Fibroblast of lung (primary cell): Measurements from ENCODE around the gene SOX12. TPM values are rescaled to one million over a fixed set of nuclear protein-coding genes. Genes with fewer than 3 reads are reported as not detected.

Experiments used
- DNase-seq, 2 donors: peaks; one replicate each; pipeline versions ENCODE4 v3.0.0 to v3.0.0-alpha.2; 2010; ENCODE audit warnings: low read depth in 2 of 2
- H2AFZ ChIP-seq: 2 replicates; pipeline ENCODE4 v1.5.1; 2012; ENCODE audit warnings: low read length, control low read depth, inconsistent platforms
- H3K27ac ChIP-seq: 2 replicates; pipeline ENCODE4 v1.5.1; 2011; ENCODE audit warnings: low read length, control low read depth; ENCODE audit not compliant: insufficient read depth
- H3K27me3 ChIP-seq: 2 replicates; pipeline ENCODE4 v1.5.1; 2011; ENCODE audit warnings: mild to moderate bottlenecking, low read length; ENCODE audit not compliant: control insufficient read depth, insufficient read depth
- H3K36me3 ChIP-seq: 2 replicates; pipeline ENCODE4 v1.5.1; 2011; ENCODE audit warnings: low read length; ENCODE audit not compliant: control insufficient read depth, insufficient read depth
- H3K4me1 ChIP-seq: 2 replicates; pipeline ENCODE4 v1.5.1; 2011; ENCODE audit warnings: low read length; ENCODE audit not compliant: control insufficient read depth, insufficient read depth; ENCODE audit errors: extremely low read depth
- H3K4me2 ChIP-seq: 2 replicates; pipeline ENCODE4 v1.5.1; 2011; ENCODE audit warnings: low read length, control low read depth; ENCODE audit not compliant: insufficient read depth; ENCODE audit errors: extremely low read depth
- H3K4me3 ChIP-seq, 4 experiments: fragments of 200-600 bp in 1 of 4; sonication (generic) in 1 of 4; replicated peaks in 1 of 4; 2 replicates each; pipeline ENCODE4 v1.5.1; 2011 to 2016; ENCODE audit warnings: low read length in 4 of 4, low read depth in 3 of 4, mild to moderate bottlenecking in 3 of 4, control low read depth in 2 of 4, inconsistent platforms in 1 of 4, mixed read lengths in 1 of 4; ENCODE audit not compliant: insufficient read depth in 1 of 4; ENCODE audit errors: control extremely low read depth in 1 of 4
- H3K79me2 ChIP-seq: 2 replicates; pipeline ENCODE4 v1.5.1; 2012; ENCODE audit warnings: mild to moderate bottlenecking, low read length, inconsistent platforms; ENCODE audit not compliant: control insufficient read depth, insufficient read depth
- H3K9ac ChIP-seq: 2 replicates; pipeline ENCODE4 v1.5.1; 2011; ENCODE audit warnings: mild to moderate bottlenecking, low read length, control low read depth; ENCODE audit not compliant: insufficient read depth
- H3K9me3 ChIP-seq: 2 replicates; pipeline ENCODE4 v1.5.1; 2012; ENCODE audit warnings: low read depth, low read length; ENCODE audit not compliant: control insufficient read depth, insufficient read depth
- H4K20me1 ChIP-seq: 2 replicates; pipeline ENCODE4 v1.5.1; 2011; ENCODE audit warnings: low read length; ENCODE audit not compliant: control insufficient read depth, insufficient read depth; ENCODE audit errors: extremely low read depth
- CTCF ChIP-seq, 2 donors: IDR thresholded peaks in 1 of 2; conservative IDR thresholded peaks in 1 of 2; 1 replicate in 1 of 2; 2 replicates in 1 of 2; pipeline ENCODE4 v1.5.1; 2011 to 2012; ENCODE audit warnings: low read length in 2 of 2, control low read depth in 1 of 2, inconsistent platforms in 1 of 2, low read depth in 1 of 2, mild to moderate bottlenecking in 1 of 2
- EZH2 ChIP-seq: IDR thresholded peaks from 2 replicates; pipeline ENCODE4 v1.5.1; 2012; ENCODE audit warnings: low read length, control low read depth, mild to moderate bottlenecking; ENCODE audit errors: missing control alignments
- polyA minus RNA-seq: library from RNA; depleted of rRNA, polyadenylated mRNA; stranded (reverse); fragments of >200 nt; gene quantifications from 2 replicates; pipeline ENCODE4 v1.2.3, GENCODE V29; 2011; ENCODE audit warnings: low replicate concordance
- polyA plus RNA-seq, 2 donors: library from polyadenylated mRNA; depleted of rRNA in 1 of 2; stranded (reverse) in 1 of 2; unstranded in 1 of 2; fragments of >200 nt; gene quantifications; 2 replicates each; pipeline ENCODE4 v1.2.1, GENCODE V29; 2011 to 2012; ENCODE audit warnings: missing spikeins in 1 of 2
- total RNA-seq: library from RNA; depleted of rRNA; stranded (reverse); fragments of >200 nt; gene quantifications from 2 replicates; pipeline ENCODE4 v1.2.1, GENCODE V29; 2014

SOX12 gene
- total RNA-seq (5.6 and 7.3 TPM in 2 replicates), polyA plus RNA-seq (4.0 and 4.7 TPM in 2 replicates), polyA minus RNA-seq (6.5 and 6.6 TPM in 2 replicates)
- polyA plus RNA-seq (2012): 14.3 and 15.4 TPM in 2 replicates

GRCh38 chr20:325045-325888 is at the start of gene SOX12:
TSS of gene SOX12 (plus strand) at chr20:325552. CDS start at chr20:325925, 373 bp downstream.
- no peak for TF ChIP-seq EZH2
- TF ChIP-seq CTCF (conservative IDR thresholded peaks at IDR 0.05 in 1 of 2, IDR thresholded peaks at IDR 0.05 in 1 of 2; ENCODE audit: low read depth in 1 of 2, low read length in 2 of 2): no peak
- Histone ChIP-seq H3K9ac (peak within 1 kb of the TSS; percentile 78), H3K4me3 (peak within 1 kb of the TSS; percentile 73 to 96 (median 88)), H3K4me2 (peak within 1 kb of the TSS; percentile 88), H3K79me2 (peaks cover 26% of the 10 kb centered on the region), H3K27me3 (no peaks in the 10 kb centered on the region), H3K27ac (peak within 1 kb of the TSS; percentile 83), H3K4me1 (peaks cover 9% of the 10 kb centered on the region), H4K20me1 (no peaks in the 10 kb centered on the region), H3K36me3 (peaks cover 4% of the 10 kb centered on the region), H3K9me3 (no peaks in the 10 kb centered on the region), H2AFZ (peak within 1 kb of the TSS; percentile 77)
- peak; percentile 89 to 90 for DNase-seq

- no peak for DNase-seq
- Histone ChIP-seq H2AFZ (no peak overlapping the region), H3K27ac (no peak overlapping the region), H3K79me2 (no peaks in the 10 kb centered on the region), H3K4me3 (no peak overlapping the region), H3K4me1 (no peaks in the 10 kb centered on the region), H3K36me3 (no peaks in the 10 kb centered on the region), H3K9me3 (no peaks in the 10 kb centered on the region), H3K27me3 (no peaks in the 10 kb centered on the region), H4K20me1 (no peaks in the 10 kb centered on the region), H3K9ac (no peak overlapping the region), H3K4me2 (no peak overlapping the region)
- TF ChIP-seq EZH2 (no peak), CTCF (conservative IDR thresholded peaks at IDR 0.05 in 1 of 2, IDR thresholded peaks at IDR 0.05 in 1 of 2; ENCODE audit: low read depth in 1 of 2, low read length in 2 of 2) (no peak)
Measured at GRCh38 chr20:275791-276190, 49.6 kb upstream of the SOX12 start.

GRCh38 chr20:276620-277495 is 48.5 kb upstream of the SOX12 start:
- TF ChIP-seq CTCF (conservative IDR thresholded peaks at IDR 0.05 in 1 of 2, IDR thresholded peaks at IDR 0.05 in 1 of 2; ENCODE audit: low read depth in 1 of 2, low read length in 2 of 2): no peak
- no peaks in the 10 kb centered on the region for H3K79me2 ChIP-seq
- H4K20me1 ChIP-seq: no peaks in the 10 kb centered on the region
- H2AFZ ChIP-seq: no peak overlapping the region
- no peak for DNase-seq
- no peak overlapping the region for H3K9ac ChIP-seq
- H3K27me3 ChIP-seq: no peaks in the 10 kb centered on the region
- H3K36me3 ChIP-seq: no peaks in the 10 kb centered on the region
- H3K9me3 ChIP-seq: no peaks in the 10 kb centered on the region
- H3K4me3 ChIP-seq: no peak overlapping the region
- H3K4me1 ChIP-seq: no peaks in the 10 kb centered on the region
- H3K4me2 ChIP-seq: no peak overlapping the region
- no peak overlapping the region for H3K27ac ChIP-seq
